Kidney (tissue), 14 donors: Measurements from ENCODE around the gene NCLN. TPM values are rescaled to one million over a fixed set of nuclear protein-coding genes. Genes with fewer than 3 reads are reported as not detected.

Experiments
- DNase-seq, 5 donors: peaks; one replicate each; pipeline ENCODE4 v3.0.0-alpha.2; 2013 to 2020
- FAIRE-seq: peaks from 2 replicates; lab custom pipeline; 2012; peaks lifted over from hg19 to GRCh38; lab: Jason Lieb, UNC
- H3K27ac ChIP-seq, 2 donors: one replicate each; pipeline ENCODE4 v1.7.0; 2013; ENCODE audit warnings: low read depth in 2 of 2, low read length in 2 of 2, inconsistent platforms in 1 of 2
- H3K27me3 ChIP-seq: one replicate; pipeline ENCODE4 v1.7.1; 2013; ENCODE audit warnings: low read length, inconsistent platforms; ENCODE audit not compliant: control insufficient read depth, insufficient read depth
- H3K36me3 ChIP-seq, 3 donors: one replicate each; pipeline versions ENCODE4 v1.7.0 to v1.7.1; 2013; ENCODE audit warnings: low read length in 3 of 3, control low read depth in 1 of 3, inconsistent platforms in 1 of 3; ENCODE audit not compliant: insufficient read depth in 3 of 3, control insufficient read depth in 2 of 3
- H3K4me1 ChIP-seq, 3 donors: one replicate each; pipeline versions ENCODE4 v1.7.0 to v1.7.1; 2013; ENCODE audit warnings: low read length in 3 of 3, inconsistent platforms in 1 of 3, low read depth in 1 of 3; ENCODE audit not compliant: control insufficient read depth in 2 of 3, insufficient read depth in 2 of 3
- H3K4me3 ChIP-seq, 3 donors: one replicate each; pipeline versions ENCODE4 v1.7.0 to v1.8.1; 2013; ENCODE audit warnings: low read length in 3 of 3, control low read depth in 1 of 3, inconsistent platforms in 1 of 3
- H3K9ac ChIP-seq, 3 donors: one replicate each; pipeline versions ENCODE4 v1.7.0 to v1.7.1; 2013; ENCODE audit warnings: low read length in 3 of 3, control low read depth in 1 of 3, inconsistent platforms in 1 of 3
- H3K9me3 ChIP-seq, 3 donors: one replicate each; pipeline versions ENCODE4 v1.7.0 to v1.7.1; 2013; ENCODE audit warnings: low read length in 3 of 3, control low read depth in 1 of 3, inconsistent platforms in 1 of 3; ENCODE audit not compliant: control insufficient read depth in 2 of 3, insufficient read depth in 1 of 3
- intact Hi-C: fragments of 100-400 bp; cut with DNase I; formaldehyde crosslinking; loops from one replicate; pipeline ENCODE4 v1.11.1; 2022
- polyA plus RNA-seq: library from polyadenylated mRNA; stranded (reverse); fragments of 350-450 nt; fragmentation: Illumina TruSeq; extraction: RNeasy Lipid Tissue Mini Kit (QIAGEN cat#74804); gene quantifications from one replicate; pipeline ENCODE4 v1.2.3, GENCODE V29; 2014; ENCODE audit warnings: low read depth, low replicate concordance; ENCODE audit not compliant: insufficient read depth
- total RNA-seq: library from RNA; stranded (reverse); fragmentation: NEBNext Ultra II Directional; extraction: Animal tissue kit (Norgen Biotek cat#: 25700); gene quantifications from one replicate; pipeline ENCODE4 v1.2.1, GENCODE V29; 2021
- TF ChIP-seq, protein P1 (sequence below): IDR thresholded peaks from 3 replicates; pipeline ENCODE4 v1.5.1; 2012; ENCODE audit warnings: mild to moderate bottlenecking, moderate library complexity, borderline replicate concordance; ENCODE audit not compliant: insufficient read depth; ENCODE audit errors: extremely low read depth
- donor health status: control.
- donor health status: control.
- donor health status: control.
- donor health status: control.
- donor health status: control.
- donor health status: DM: yes; HTN: yes; CAD: no.
- donor health status: Normal renal cell carcinoma (clear cell type).

NCLN gene
- total and polyA plus RNA-seq, 2 donors from 2014 or later, result 43.3 to 63.2 TPM

- Histone ChIP-seq H3K27me3 (no peaks in the 10 kb centered on the region), H3K36me3 (no peaks in the 10 kb centered on the region), H3K27ac (no peak overlapping the region), H3K4me1 (no peaks in the 10 kb centered on the region), H3K9me3 (no peaks in the 10 kb centered on the region), H3K9ac (no peak overlapping the region), H3K4me3 (no peak overlapping the region)
- TF ChIP-seq, protein P1, sequence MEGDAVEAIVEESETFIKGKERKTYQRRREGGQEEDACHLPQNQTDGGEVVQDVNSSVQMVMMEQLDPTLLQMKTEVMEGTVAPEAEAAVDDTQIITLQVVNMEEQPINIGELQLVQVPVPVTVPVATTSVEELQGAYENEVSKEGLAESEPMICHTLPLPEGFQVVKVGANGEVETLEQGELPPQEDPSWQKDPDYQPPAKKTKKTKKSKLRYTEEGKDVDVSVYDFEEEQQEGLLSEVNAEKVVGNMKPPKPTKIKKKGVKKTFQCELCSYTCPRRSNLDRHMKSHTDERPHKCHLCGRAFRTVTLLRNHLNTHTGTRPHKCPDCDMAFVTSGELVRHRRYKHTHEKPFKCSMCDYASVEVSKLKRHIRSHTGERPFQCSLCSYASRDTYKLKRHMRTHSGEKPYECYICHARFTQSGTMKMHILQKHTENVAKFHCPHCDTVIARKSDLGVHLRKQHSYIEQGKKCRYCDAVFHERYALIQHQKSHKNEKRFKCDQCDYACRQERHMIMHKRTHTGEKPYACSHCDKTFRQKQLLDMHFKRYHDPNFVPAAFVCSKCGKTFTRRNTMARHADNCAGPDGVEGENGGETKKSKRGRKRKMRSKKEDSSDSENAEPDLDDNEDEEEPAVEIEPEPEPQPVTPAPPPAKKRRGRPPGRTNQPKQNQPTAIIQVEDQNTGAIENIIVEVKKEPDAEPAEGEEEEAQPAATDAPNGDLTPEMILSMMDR, result no peak
- no peak for DNase-seq
- intact Hi-C loops, result no loop called here
- FAIRE-seq, result no peak
Observed at GRCh38 chr19:3148503-3148902, 37.2 kb upstream of the NCLN start.

- no peak overlapping the region for H3K4me3 ChIP-seq
- no peak overlapping the region for H3K9ac ChIP-seq
- FAIRE-seq (no peak), DNase-seq (no peak)
- no peaks in the 10 kb centered on the region for H3K9me3 ChIP-seq
- TF ChIP-seq, protein P1, result no peak
- H3K36me3 ChIP-seq, result no peaks in the 10 kb centered on the region
- H3K4me1 ChIP-seq, result no peaks in the 10 kb centered on the region
- no peak overlapping the region for H3K27ac ChIP-seq
- intact Hi-C loops, result no loop called here
- no peaks in the 10 kb centered on the region for H3K27me3 ChIP-seq
Observed at GRCh38 chr19:3149089-3149488, 36.6 kb upstream of the NCLN start.

DNA sequence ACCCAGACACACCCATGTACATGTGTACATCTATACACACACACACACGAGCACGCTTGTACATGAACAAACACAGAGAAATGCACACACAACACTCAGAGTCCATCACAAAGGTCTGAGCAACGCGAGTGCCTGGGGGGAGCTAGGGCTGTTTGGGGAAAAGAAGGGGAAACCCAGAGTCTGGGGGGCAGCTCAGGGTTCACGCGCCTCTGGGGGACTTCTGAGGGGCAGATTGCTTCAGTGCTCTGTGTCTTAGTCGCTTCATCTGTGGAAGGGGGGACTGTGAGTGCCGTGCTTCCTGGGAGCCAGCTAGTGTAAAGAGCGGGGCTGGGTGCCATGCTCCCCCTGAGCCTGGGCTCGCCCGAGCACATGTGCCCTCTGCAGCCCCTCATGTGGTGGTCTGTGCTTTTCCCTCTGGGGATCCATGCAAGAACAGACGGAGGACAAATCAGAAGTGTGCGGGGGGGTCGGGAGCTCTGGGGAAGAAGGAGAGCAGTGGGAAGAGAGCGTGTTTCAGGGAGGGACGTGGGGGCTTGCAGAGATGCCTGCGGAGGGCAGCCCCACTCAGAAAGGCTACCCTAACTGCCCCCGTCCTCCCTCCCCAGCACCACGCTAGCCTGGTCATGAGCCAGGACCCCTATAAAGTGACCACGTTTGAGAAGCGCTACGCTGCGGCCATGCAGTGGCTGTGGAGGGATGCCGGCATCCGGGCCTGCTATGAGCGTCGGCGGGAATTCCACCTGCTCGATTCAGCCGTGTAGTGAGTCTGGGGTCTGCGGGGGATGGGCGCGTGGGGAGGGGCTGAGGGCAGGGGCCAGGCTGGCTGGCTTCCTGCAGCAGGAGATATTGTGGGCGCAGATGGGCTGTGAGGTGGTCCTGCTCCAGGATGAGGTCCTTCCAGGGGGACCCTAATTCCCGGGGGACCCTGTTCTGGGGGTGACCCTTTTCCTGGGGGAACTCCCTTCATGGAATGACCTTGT is 35.9 kb upstream of the NCLN start:
- no peak overlapping the region for H3K9ac ChIP-seq
- TF ChIP-seq, protein P1, result no peak
- FAIRE-seq (no peak), DNase-seq (no peak)
- intact Hi-C loops, result no loop called here
- no peaks in the 10 kb centered on the region for H3K36me3 ChIP-seq
- no peaks in the 10 kb centered on the region for H3K27me3 ChIP-seq
- H3K27ac ChIP-seq, result no peak overlapping the region
- no peak overlapping the region for H3K4me3 ChIP-seq
- H3K4me1 ChIP-seq, result no peaks in the 10 kb centered on the region
- no peaks in the 10 kb centered on the region for H3K9me3 ChIP-seq
